ENCODE data around the gene TNIK.
A peak's percentile ranks its signal among the peaks of the same experiment; 100 is the strongest.

The TNIK gene

GRCh38 chr3:171189394-171190080, 270.7 kb downstream of the TNIK start:
- H3K4me2 ChIP-seq (ENCODE audit: low read depth, low read length, poor library complexity, severe bottlenecking), result no peak overlapping the region
- H3K79me2 ChIP-seq (ENCODE audit: insufficient read depth, low read length), result no peaks in the 10 kb centered on the region
- no peaks in the 10 kb centered on the region for H3K9me2 ChIP-seq (replicated peaks; ENCODE audit: low read depth, low read length)
- no peaks in the 10 kb centered on the region for H4K20me1 ChIP-seq (ENCODE audit: insufficient read depth, low read length, poor library complexity, severe bottlenecking)
- no peaks in the 10 kb centered on the region for H3F3A ChIP-seq (ENCODE audit: low read depth)
- H3K27me3 ChIP-seq (ENCODE audit: insufficient read depth, low read length, poor library complexity, severe bottlenecking), result no peaks in the 10 kb centered on the region
- no peak overlapping the region for H3K9ac ChIP-seq (ENCODE audit: low read depth, low read length, poor library complexity, severe bottlenecking)
- TF ChIP-seq CTCF (conservative IDR thresholded peaks at IDR 0.05; ENCODE audit: low read length), result no peak
- no peak for TF ChIP-seq EZH2phosphoT487 (IDR thresholded peaks at IDR 0.05; ENCODE audit: borderline replicate concordance)
- no peaks in the 10 kb centered on the region for H3K4me1 ChIP-seq (ENCODE audit: insufficient read depth, low read length, poor library complexity, severe bottlenecking)
- peaks cover 57% of the 10 kb centered on the region; the same call in 1 of the 2 replicates for H3K36me3 ChIP-seq (ENCODE audit: insufficient read depth, low read length)
- H2AFZ ChIP-seq (ENCODE audit: low read length), result no peak overlapping the region
- no peaks in the 10 kb centered on the region for H3K9me3 ChIP-seq (ENCODE audit: insufficient read depth, low read depth, low read length)
- no peak overlapping the region for H3K4me3 ChIP-seq (ENCODE audit: low read length, poor library complexity, severe bottlenecking)

- H3K9ac ChIP-seq (ENCODE audit: low read depth, low read length, poor library complexity, severe bottlenecking), result no peak overlapping the region
- no peaks in the 10 kb centered on the region for H3K9me2 ChIP-seq (replicated peaks; ENCODE audit: low read depth, low read length)
- no peak overlapping the region for H3K4me2 ChIP-seq (ENCODE audit: low read depth, low read length, poor library complexity, severe bottlenecking)
- peaks cover 53% of the 10 kb centered on the region; the same call in 1 of the 2 replicates for H3K36me3 ChIP-seq (ENCODE audit: insufficient read depth, low read length)
- no peaks in the 10 kb centered on the region for H3K9me3 ChIP-seq (ENCODE audit: insufficient read depth, low read depth, low read length)
- no peaks in the 10 kb centered on the region for H4K20me1 ChIP-seq (ENCODE audit: insufficient read depth, low read length, poor library complexity, severe bottlenecking)
- no peaks in the 10 kb centered on the region for H3K4me1 ChIP-seq (ENCODE audit: insufficient read depth, low read length, poor library complexity, severe bottlenecking)
- no peak overlapping the region for H2AFZ ChIP-seq (ENCODE audit: low read length)
- no peaks in the 10 kb centered on the region for H3K79me2 ChIP-seq (ENCODE audit: insufficient read depth, low read length)
- peak; percentile 81 for TF ChIP-seq CTCF (conservative IDR thresholded peaks at IDR 0.05; ENCODE audit: low read length)
- no peak for TF ChIP-seq EZH2phosphoT487 (IDR thresholded peaks at IDR 0.05; ENCODE audit: borderline replicate concordance)
- H3K4me3 ChIP-seq (ENCODE audit: low read length, poor library complexity, severe bottlenecking), result no peak overlapping the region
- H3K27me3 ChIP-seq (ENCODE audit: insufficient read depth, low read length, poor library complexity, severe bottlenecking), result no peaks in the 10 kb centered on the region
- H3F3A ChIP-seq (ENCODE audit: low read depth), result no peaks in the 10 kb centered on the region
Observed at GRCh38 chr3:171187706-171188290, 272.4 kb downstream of the TNIK start.

GRCh38 chr3:171186817-171187500, 273.2 kb downstream of the TNIK start:
- H3K9ac ChIP-seq (ENCODE audit: low read depth, low read length, poor library complexity, severe bottlenecking), result no peak overlapping the region
- no peaks in the 10 kb centered on the region for H3K9me2 ChIP-seq (replicated peaks; ENCODE audit: low read depth, low read length)
- H3K79me2 ChIP-seq (ENCODE audit: insufficient read depth, low read length), result no peaks in the 10 kb centered on the region
- H3K27me3 ChIP-seq (ENCODE audit: insufficient read depth, low read length, poor library complexity, severe bottlenecking), result no peaks in the 10 kb centered on the region
- H3K36me3 ChIP-seq (ENCODE audit: insufficient read depth, low read length), result peaks cover 49% of the 10 kb centered on the region; the same call in 1 of the 2 replicates
- H3K4me2 ChIP-seq (ENCODE audit: low read depth, low read length, poor library complexity, severe bottlenecking), result no peak overlapping the region
- H2AFZ ChIP-seq (ENCODE audit: low read length), result no peak overlapping the region
- TF ChIP-seq EZH2phosphoT487 (IDR thresholded peaks at IDR 0.05; ENCODE audit: borderline replicate concordance) (no peak), CTCF (conservative IDR thresholded peaks at IDR 0.05; ENCODE audit: low read length) (no peak)
- no peaks in the 10 kb centered on the region for H4K20me1 ChIP-seq (ENCODE audit: insufficient read depth, low read length, poor library complexity, severe bottlenecking)
- H3K4me1 ChIP-seq (ENCODE audit: insufficient read depth, low read length, poor library complexity, severe bottlenecking), result no peaks in the 10 kb centered on the region
- H3F3A ChIP-seq (ENCODE audit: low read depth), result no peaks in the 10 kb centered on the region
- no peaks in the 10 kb centered on the region for H3K9me3 ChIP-seq (ENCODE audit: insufficient read depth, low read depth, low read length)
- H3K4me3 ChIP-seq (ENCODE audit: low read length, poor library complexity, severe bottlenecking), result no peak overlapping the region

Data from Loucy (cell line).